ENCODE measurements around the gene ZNF688. TPM values are rescaled to one million over a fixed set of nuclear protein-coding genes. Genes with fewer than 3 reads are reported as not detected.

Gene ZNF688
- 9.2 and 16.6 TPM in 2 replicates for total RNA-seq

- H3K27me3 ChIP-seq (ENCODE audit: control insufficient read depth, insufficient read depth, low read length): no peaks in the 10 kb centered on the region
- peak; percentile 98 for DNase-seq (ENCODE audit: low read depth)
- TF ChIP-seq CTCF (IDR thresholded peaks at IDR 0.05; ENCODE audit: insufficient read depth, low read length, poor library complexity, severe bottlenecking): no peak
- no peaks in the 10 kb centered on the region for H3K36me3 ChIP-seq (ENCODE audit: control insufficient read depth, insufficient read depth, low read length)
- H3K4me3 ChIP-seq (ENCODE audit: low read depth, low read length): peak within 1 kb of the TSS; percentile 64
Observed at GRCh38 chr16:30571445-30572322, at the start of gene ZNF688. Gene ZNF688, minus strand, starts transcription at chr16:30571714. Its CDS starts 85 bp downstream, at chr16:30571629.

GRCh38 chr16:30620169-30620568 lies 48.7 kb upstream of the ZNF688 start:
- Histone ChIP-seq H3K27me3 (ENCODE audit: control insufficient read depth, insufficient read depth, low read length) (peaks cover 2% of the 10 kb centered on the region), H3K4me3 (ENCODE audit: low read depth, low read length) (no peak overlapping the region), H3K36me3 (ENCODE audit: control insufficient read depth, insufficient read depth, low read length) (no peaks in the 10 kb centered on the region)
- DNase-seq (ENCODE audit: low read depth): no peak
- TF ChIP-seq CTCF (IDR thresholded peaks at IDR 0.05; ENCODE audit: insufficient read depth, low read length, poor library complexity, severe bottlenecking): no peak

GRCh38 chr16:30619638-30620037 lies 48.1 kb upstream of the ZNF688 start:
- H3K4me3 ChIP-seq (ENCODE audit: low read depth, low read length): no peak overlapping the region
- H3K27me3 ChIP-seq (ENCODE audit: control insufficient read depth, insufficient read depth, low read length): peaks cover 2% of the 10 kb centered on the region
- no peak for TF ChIP-seq CTCF (IDR thresholded peaks at IDR 0.05; ENCODE audit: insufficient read depth, low read length, poor library complexity, severe bottlenecking)
- no peak for DNase-seq (ENCODE audit: low read depth)
- H3K36me3 ChIP-seq (ENCODE audit: control insufficient read depth, insufficient read depth, low read length): no peaks in the 10 kb centered on the region

- Histone ChIP-seq H3K4me3 (ENCODE audit: low read depth, low read length) (no peak overlapping the region), H3K27me3 (ENCODE audit: control insufficient read depth, insufficient read depth, low read length) (peaks cover 2% of the 10 kb centered on the region), H3K36me3 (ENCODE audit: control insufficient read depth, insufficient read depth, low read length) (no peaks in the 10 kb centered on the region)
- TF ChIP-seq CTCF (IDR thresholded peaks at IDR 0.05; ENCODE audit: insufficient read depth, low read length, poor library complexity, severe bottlenecking): no peak
- DNase-seq (ENCODE audit: low read depth): no peak
Observed at GRCh38 chr16:30619202-30619601, 47.7 kb upstream of the ZNF688 start.

- H3K27me3 ChIP-seq (ENCODE audit: control insufficient read depth, insufficient read depth, low read length): no peaks in the 10 kb centered on the region
- no peak for DNase-seq (ENCODE audit: low read depth)
- no peaks in the 10 kb centered on the region for H3K36me3 ChIP-seq (ENCODE audit: control insufficient read depth, insufficient read depth, low read length)
- no peak overlapping the region for H3K4me3 ChIP-seq (ENCODE audit: low read depth, low read length)
- peak; percentile 52 for TF ChIP-seq CTCF (IDR thresholded peaks at IDR 0.05; ENCODE audit: insufficient read depth, low read length, poor library complexity, severe bottlenecking)
Observed at GRCh38 chr16:30615358-30616091, 44.0 kb upstream of the ZNF688 start.
